Thyroid gland (tissue), 4 donors: Measurements from ENCODE around the gene CFAP46. TPM values are rescaled to one million over a fixed set of nuclear protein-coding genes. Genes with fewer than 3 reads are reported as not detected.

ENCODE experiments used
- DNase-seq, 2 donors: peaks; one replicate each; pipeline ENCODE4 v3.0.0-alpha.2; 2019
- H3K27ac ChIP-seq, 3 donors: fragments of 200-600 bp; sonication (generic); 1 replicate in 2 of 3; 2 replicates in 1 of 3; pipeline ENCODE4 v1.5.1; 2016 to 2019; ENCODE audit warnings: mild to moderate bottlenecking in 1 of 3, moderate library complexity in 1 of 3
- H3K27me3 ChIP-seq: fragments of 200-600 bp; sonication (generic); one replicate; pipeline ENCODE4 v1.5.1; 2019
- H3K36me3 ChIP-seq, 2 donors: fragments of 200-600 bp; sonication (generic); one replicate each; pipeline ENCODE4 v1.5.1; 2016 to 2019
- H3K4me1 ChIP-seq, 2 donors: fragments of 200-600 bp; sonication (generic); one replicate each; pipeline ENCODE4 v1.5.1; 2017 to 2019
- H3K4me3 ChIP-seq, 3 donors: fragments of 200-600 bp; sonication (generic); replicated peaks in 1 of 3; 1 replicate in 2 of 3; 2 replicates in 1 of 3; pipeline ENCODE4 v1.5.1; 2016; ENCODE audit warnings: mild to moderate bottlenecking in 1 of 3
- H3K9me3 ChIP-seq: fragments of 200-600 bp; sonication (generic); one replicate; pipeline ENCODE4 v1.5.1; 2017
- POLR2A ChIP-seq, 2 donors: fragments of 450-650 bp; IDR thresholded peaks; one replicate each; pipeline ENCODE4 v1.6.1; 2017; ENCODE audit warnings: antibody characterized with exemption in 2 of 2, mild to moderate bottlenecking in 2 of 2, moderate library complexity in 1 of 2
- WGBS, 2 donors: methylation state at CpG; one replicate each; pipeline ENCODE4 v1.1.5; 2017; 5-methylcytosine and 5-hydroxymethylcytosine counted together
- intact Hi-C: fragments of 100-400 bp; cut with DNase I; formaldehyde crosslinking; loops from one replicate; pipeline ENCODE4 v1.15.1; 2023
- total RNA-seq, 4 donors: library from RNA; depleted of rRNA; stranded (reverse); fragments of >200 nt; gene quantifications; one replicate each; pipeline ENCODE4 v1.2.3, GENCODE V29; 2016
- TF ChIP-seq, protein P1 (sequence below), 6 experiments: fragments of 200-600 bp in 3 of 6; fragments of 450-650 bp in 3 of 6; sonication (generic) in 3 of 6; IDR thresholded peaks; one replicate each; pipeline ENCODE4 v1.5.1; 2016 to 2019; ENCODE audit warnings: antibody characterized with exemption in 6 of 6, mild to moderate bottlenecking in 2 of 6, inconsistent platforms in 1 of 6, moderate library complexity in 1 of 6

Gene CFAP46
- total RNA-seq, 4 donors from 2014 or later: 3.6 to 12.7 (median 9.1) TPM

DNA sequence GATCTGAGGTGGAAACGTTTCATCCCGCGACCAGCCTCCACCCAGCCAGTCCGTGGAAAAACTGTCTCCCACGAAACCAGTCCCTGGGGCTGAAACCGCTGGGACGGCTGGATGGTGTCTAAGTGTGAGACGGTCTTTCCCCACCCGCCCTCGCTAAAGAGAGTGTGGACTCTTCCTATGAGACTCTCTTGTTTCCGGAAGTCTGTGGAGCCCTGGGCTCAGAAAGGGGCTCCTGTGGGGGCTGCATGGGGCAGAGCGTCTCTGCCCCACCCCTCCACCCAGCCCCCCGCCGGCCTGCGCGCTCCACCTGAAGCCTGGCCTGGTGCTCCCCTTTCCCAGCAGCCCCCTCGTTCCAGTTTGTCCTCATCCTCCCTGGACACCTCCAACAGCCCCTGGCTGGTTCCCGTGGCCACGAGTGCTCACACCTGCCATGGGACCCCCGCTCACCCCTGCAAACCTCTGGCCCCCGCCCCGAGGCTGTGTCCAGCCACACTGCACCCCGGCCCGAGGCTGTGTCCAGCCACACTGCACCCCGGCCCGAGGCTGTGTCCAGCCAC, 28.7 kb downstream of the CFAP46 start:
- 80 to 90% methylated on average over 17 to 19 of the region's 26 CpGs for WGBS, 2 donors
- H3K4me1 ChIP-seq: peaks cover 6 to 17% of the 10 kb centered on the region in 2 donors
- no peak for DNase-seq
- no peak overlapping the region for H3K4me3 ChIP-seq
- H3K27me3 ChIP-seq: no peaks in the 10 kb centered on the region
- H3K27ac ChIP-seq: no peak overlapping the region
- no peak for TF ChIP-seq POLR2A (IDR thresholded peaks at IDR 0.05)
- TF ChIP-seq, protein P1, sequence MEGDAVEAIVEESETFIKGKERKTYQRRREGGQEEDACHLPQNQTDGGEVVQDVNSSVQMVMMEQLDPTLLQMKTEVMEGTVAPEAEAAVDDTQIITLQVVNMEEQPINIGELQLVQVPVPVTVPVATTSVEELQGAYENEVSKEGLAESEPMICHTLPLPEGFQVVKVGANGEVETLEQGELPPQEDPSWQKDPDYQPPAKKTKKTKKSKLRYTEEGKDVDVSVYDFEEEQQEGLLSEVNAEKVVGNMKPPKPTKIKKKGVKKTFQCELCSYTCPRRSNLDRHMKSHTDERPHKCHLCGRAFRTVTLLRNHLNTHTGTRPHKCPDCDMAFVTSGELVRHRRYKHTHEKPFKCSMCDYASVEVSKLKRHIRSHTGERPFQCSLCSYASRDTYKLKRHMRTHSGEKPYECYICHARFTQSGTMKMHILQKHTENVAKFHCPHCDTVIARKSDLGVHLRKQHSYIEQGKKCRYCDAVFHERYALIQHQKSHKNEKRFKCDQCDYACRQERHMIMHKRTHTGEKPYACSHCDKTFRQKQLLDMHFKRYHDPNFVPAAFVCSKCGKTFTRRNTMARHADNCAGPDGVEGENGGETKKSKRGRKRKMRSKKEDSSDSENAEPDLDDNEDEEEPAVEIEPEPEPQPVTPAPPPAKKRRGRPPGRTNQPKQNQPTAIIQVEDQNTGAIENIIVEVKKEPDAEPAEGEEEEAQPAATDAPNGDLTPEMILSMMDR (IDR thresholded peaks at IDR 0.05): no peak
- intact Hi-C loops: no loop called here
- H3K36me3 ChIP-seq: no peaks in the 10 kb centered on the region
- no peaks in the 10 kb centered on the region for H3K9me3 ChIP-seq

DNA sequence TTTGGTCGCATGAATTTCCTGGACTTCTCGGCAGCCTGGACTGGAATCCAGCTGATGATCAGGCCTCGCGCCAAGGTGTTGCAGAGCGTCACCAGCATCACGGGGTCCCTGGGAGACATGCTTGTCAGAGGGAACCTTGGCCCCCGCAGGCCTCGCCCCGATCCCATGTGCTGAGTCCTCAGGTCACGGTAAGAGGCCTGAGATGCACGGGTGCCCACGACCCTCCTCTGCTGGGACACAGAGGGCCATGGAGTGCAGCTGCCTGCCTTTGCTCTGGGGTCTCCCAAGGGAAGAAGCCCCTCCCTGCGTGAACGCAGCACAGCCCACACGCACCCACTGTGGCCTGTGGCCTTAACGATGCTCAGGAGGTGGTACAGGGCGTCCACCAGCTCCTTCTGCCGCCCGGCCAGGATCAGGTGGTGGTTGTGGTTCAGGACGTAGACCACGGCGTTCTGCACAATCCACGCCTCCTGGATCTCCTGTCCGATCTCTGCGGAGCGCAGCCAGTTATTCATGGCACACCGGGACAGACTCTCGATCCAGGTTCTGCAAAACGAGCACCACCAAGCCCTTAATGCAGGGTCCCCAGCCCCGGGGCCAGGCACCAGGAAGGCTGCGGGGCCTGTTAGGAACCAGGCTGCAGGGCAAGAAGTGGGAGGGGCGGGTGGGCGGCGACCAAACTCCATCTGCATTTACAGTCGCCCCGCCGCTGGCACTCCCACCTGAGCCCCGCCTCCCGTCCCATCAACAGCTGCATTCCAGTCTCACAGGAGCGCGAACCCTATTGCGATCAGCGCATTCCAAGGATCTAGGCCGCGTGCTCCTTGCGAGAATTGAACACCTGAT, 29.4 kb downstream of the CFAP46 start:
- peak; percentile 86 to 90 for DNase-seq
- H3K36me3 ChIP-seq: no peaks in the 10 kb centered on the region
- H3K4me3 ChIP-seq: no peak overlapping the region
- intact Hi-C loops: no loop called here
- H3K4me1 ChIP-seq: peaks cover 6 to 17% of the 10 kb centered on the region in 2 donors
- 70 to 81% methylated on average over 36 to 40 of the region's 46 CpGs for WGBS, 2 donors
- no peaks in the 10 kb centered on the region for H3K9me3 ChIP-seq
- TF ChIP-seq, protein P1 (IDR thresholded peaks at IDR 0.05): no peak
- TF ChIP-seq POLR2A (IDR thresholded peaks at IDR 0.05): no peak
- H3K27ac ChIP-seq: peak overlapping the region in 1 of 3 donors; percentile 69
- H3K27me3 ChIP-seq: no peaks in the 10 kb centered on the region

DNA sequence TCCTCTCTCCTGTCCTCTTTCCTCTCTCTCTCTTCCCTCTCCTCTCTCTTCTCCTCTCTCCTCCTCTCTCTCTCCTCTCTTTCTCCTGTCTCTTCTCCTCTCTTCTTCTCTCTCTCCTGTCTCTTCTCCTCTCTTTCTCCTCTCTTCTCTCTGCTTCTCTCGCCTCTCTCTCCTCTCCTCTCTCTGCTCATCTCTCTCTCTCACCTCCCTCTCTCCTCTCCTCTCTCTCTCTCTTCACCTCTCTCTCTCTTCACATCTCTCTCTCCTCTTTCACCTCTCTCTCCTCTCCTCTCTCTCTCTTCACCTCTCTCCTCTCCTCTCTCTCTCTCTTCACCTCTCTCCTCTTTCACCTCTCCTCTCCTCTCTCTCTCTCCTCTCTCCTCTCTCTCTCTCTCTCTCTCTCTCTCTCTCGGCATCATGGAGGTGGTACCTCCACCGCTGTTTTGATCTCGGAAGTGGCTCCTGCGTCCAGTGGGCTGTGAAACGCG, 30.1 kb downstream of the CFAP46 start:
- WGBS, 2 donors: 44 to 58% methylated on average over 7 of the region's 7 CpGs
- Histone ChIP-seq H3K36me3 (no peaks in the 10 kb centered on the region), H3K27me3 (no peaks in the 10 kb centered on the region), H3K27ac (peak overlapping the region in 1 of 3 donors; percentile 8), H3K4me1 (peaks cover 6 to 14% of the 10 kb centered on the region in 2 donors), H3K9me3 (no peaks in the 10 kb centered on the region), H3K4me3 (no peak overlapping the region)
- intact Hi-C loops: no loop called here
- DNase-seq: no peak
- TF ChIP-seq, protein P1 (IDR thresholded peaks at IDR 0.05): peak in 4 of 6 experiments; percentile 18 to 100 (median 56)
- TF ChIP-seq POLR2A (IDR thresholded peaks at IDR 0.05): no peak

DNA sequence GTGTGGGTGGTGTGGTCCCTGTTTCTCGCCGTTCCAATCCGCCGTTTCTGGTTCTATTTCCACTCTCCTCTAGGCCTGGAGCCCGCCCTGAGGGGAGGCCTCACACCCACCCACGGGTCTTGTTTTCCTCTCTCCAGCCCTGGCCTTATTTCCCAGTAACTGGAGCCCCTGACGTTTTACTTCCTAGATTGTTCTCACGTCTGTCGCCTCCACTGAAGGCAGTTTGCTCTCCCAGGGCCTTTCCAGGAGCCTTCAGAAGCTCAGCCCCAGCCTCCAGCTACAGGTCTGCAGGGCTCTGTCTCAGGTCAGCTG, 30.6 kb downstream of the CFAP46 start:
- peaks cover under 1 to 8% of the 10 kb centered on the region in 2 donors for H3K4me1 ChIP-seq
- WGBS, 2 donors: 71 to 74% methylated on average over 9 of the region's 9 CpGs
- no peak for DNase-seq
- H3K27ac ChIP-seq: peak overlapping the region in 1 of 3 donors; percentile 8
- H3K4me3 ChIP-seq: no peak overlapping the region
- TF ChIP-seq POLR2A (IDR thresholded peaks at IDR 0.05): no peak
- TF ChIP-seq, protein P1 (IDR thresholded peaks at IDR 0.05): no peak
- intact Hi-C loops: no loop called here
- H3K9me3 ChIP-seq: no peaks in the 10 kb centered on the region
- H3K36me3 ChIP-seq: no peaks in the 10 kb centered on the region
- H3K27me3 ChIP-seq: no peaks in the 10 kb centered on the region
